Left lung (tissue), 10 donors: ENCODE data around the gene METTL16. TPM values are rescaled to one million over a fixed set of nuclear protein-coding genes. Genes with fewer than 3 reads are reported as not detected.

Source experiments
- ATAC-seq: fragments of 200-7000 bp; cut with Tn5 transposase; one replicate; pipeline ENCODE4 v1.9.1; 2020; ENCODE audit warnings: moderate library complexity
- DNase-seq, 4 donors: peaks; one replicate each; pipeline ENCODE4 v3.0.0-alpha.2; 2013 to 2020
- H3K27ac ChIP-seq, 2 donors: fragments of 200-600 bp; sonication (generic) in 1 of 2; one replicate each; pipeline versions ENCODE4 v1.5.0 to v1.8.0; 2020 to 2021
- H3K27me3 ChIP-seq, 2 donors: fragments of 200-600 bp; sonication (generic) in 1 of 2; one replicate each; pipeline versions ENCODE4 v1.5.0 to v1.8.0; 2020 to 2021
- H3K36me3 ChIP-seq, 2 donors: fragments of 200-600 bp; sonication (generic) in 1 of 2; one replicate each; pipeline versions ENCODE4 v1.5.0 to v1.8.0; 2020 to 2021
- H3K4me1 ChIP-seq, 2 donors: fragments of 200-600 bp; one replicate each; pipeline ENCODE4 v1.8.0; 2021
- H3K4me3 ChIP-seq, 2 donors: fragments of 200-600 bp; sonication (generic) in 1 of 2; one replicate each; pipeline versions ENCODE4 v1.5.0 to v1.8.0; 2020 to 2021; ENCODE audit warnings: mild to moderate bottlenecking in 1 of 2
- H3K9me3 ChIP-seq, 2 donors: fragments of 200-600 bp; sonication (generic) in 1 of 2; one replicate each; pipeline versions ENCODE4 v1.5.0 to v1.8.0; 2020 to 2021
- intact Hi-C, 2 donors: fragments of 100-400 bp; cut with DNase I; formaldehyde crosslinking; loops; one replicate each; pipeline versions ENCODE4 v1.11.2 to v1.14.2; 2022
- polyA plus RNA-seq, 6 donors: library from polyadenylated mRNA; unstranded; fragments of 120-200 nt; gene quantifications; one replicate each; pipeline ENCODE4 v1.2.1, GENCODE V29; 2013; ENCODE audit not compliant: insufficient read length in 6 of 6
- total RNA-seq, 2 donors: library from RNA; stranded (reverse); fragmentation: NEBNext Ultra II Directional; extraction: Animal tissue kit (Norgen Biotek cat#: 25700); gene quantifications; one replicate each; pipeline ENCODE4 v1.2.1, GENCODE V29; 2021
- TF ChIP-seq, protein P1 (sequence below), 2 donors: fragments of 200-600 bp; sonication (generic) in 1 of 2; IDR thresholded peaks; one replicate each; pipeline versions ENCODE4 v1.5.0 to v1.8.0; 2021; ENCODE audit warnings: antibody characterized with exemption in 2 of 2
- donor health status: DM: no; HTN: yes; CAD: no.
- donor health status: DM: no; HTN: no; CAD: no.

Gene METTL16
- total and polyA plus RNA-seq, 8 donors: 25.1 to 51.8 (median 38.7) TPM

DNA sequence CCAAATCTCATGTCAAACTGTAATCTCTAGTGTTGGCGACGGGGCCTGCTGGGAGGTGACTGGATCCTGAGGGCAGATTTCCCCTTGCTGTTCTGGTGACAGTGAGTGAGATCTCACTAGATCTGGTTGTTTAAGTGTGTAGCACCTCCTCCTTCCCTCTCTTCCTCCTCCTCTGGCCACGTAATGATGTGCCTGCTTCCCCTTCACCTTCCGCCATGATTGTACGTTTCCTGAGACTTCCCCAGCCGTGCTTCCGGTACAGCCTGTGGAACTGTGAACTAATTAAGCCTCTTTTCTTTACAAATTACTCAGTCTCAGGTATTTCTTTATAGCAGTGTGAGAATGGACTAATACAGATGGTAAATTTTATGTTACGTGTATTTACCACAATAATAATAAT, 49.2 kb downstream of the METTL16 start:
- H3K27ac ChIP-seq: no peak overlapping the region
- no peaks in the 10 kb centered on the region for H3K27me3 ChIP-seq
- H3K4me1 ChIP-seq: no peaks in the 10 kb centered on the region
- peaks cover 0 to 74% of the 10 kb centered on the region in 2 donors for H3K36me3 ChIP-seq
- TF ChIP-seq, protein P1, sequence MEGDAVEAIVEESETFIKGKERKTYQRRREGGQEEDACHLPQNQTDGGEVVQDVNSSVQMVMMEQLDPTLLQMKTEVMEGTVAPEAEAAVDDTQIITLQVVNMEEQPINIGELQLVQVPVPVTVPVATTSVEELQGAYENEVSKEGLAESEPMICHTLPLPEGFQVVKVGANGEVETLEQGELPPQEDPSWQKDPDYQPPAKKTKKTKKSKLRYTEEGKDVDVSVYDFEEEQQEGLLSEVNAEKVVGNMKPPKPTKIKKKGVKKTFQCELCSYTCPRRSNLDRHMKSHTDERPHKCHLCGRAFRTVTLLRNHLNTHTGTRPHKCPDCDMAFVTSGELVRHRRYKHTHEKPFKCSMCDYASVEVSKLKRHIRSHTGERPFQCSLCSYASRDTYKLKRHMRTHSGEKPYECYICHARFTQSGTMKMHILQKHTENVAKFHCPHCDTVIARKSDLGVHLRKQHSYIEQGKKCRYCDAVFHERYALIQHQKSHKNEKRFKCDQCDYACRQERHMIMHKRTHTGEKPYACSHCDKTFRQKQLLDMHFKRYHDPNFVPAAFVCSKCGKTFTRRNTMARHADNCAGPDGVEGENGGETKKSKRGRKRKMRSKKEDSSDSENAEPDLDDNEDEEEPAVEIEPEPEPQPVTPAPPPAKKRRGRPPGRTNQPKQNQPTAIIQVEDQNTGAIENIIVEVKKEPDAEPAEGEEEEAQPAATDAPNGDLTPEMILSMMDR (IDR thresholded peaks at IDR 0.05): no peak
- no peaks in the 10 kb centered on the region for H3K9me3 ChIP-seq
- DNase-seq (no peak), ATAC-seq (no peak)
- no peak overlapping the region for H3K4me3 ChIP-seq
- intact Hi-C loops: no loop called here

DNA sequence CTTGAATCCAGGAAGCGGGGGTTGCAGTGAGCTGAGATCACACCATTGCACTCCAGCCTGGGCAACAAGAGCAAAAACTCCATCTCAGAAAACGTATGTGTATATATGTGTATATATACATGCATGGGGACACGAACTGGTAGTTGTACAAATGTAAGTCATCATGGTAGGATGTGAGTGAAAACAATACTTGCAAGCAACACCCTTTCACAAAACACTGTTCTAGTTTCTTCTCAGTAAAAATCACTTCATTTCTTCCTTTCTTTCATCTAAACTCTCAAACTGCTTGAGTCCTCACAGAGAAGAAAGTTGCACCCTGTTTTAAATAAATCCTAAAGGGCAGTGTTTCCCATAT, 51.8 kb downstream of the METTL16 start:
- Histone ChIP-seq H3K27ac (no peak overlapping the region), H3K27me3 (no peaks in the 10 kb centered on the region), H3K36me3 (peaks cover 0 to 67% of the 10 kb centered on the region in 2 donors), H3K9me3 (no peaks in the 10 kb centered on the region), H3K4me3 (no peak overlapping the region), H3K4me1 (no peaks in the 10 kb centered on the region)
- intact Hi-C loops: no loop called here
- TF ChIP-seq, protein P1 (IDR thresholded peaks at IDR 0.05): no peak
- DNase-seq (no peak), ATAC-seq (no peak)

DNA sequence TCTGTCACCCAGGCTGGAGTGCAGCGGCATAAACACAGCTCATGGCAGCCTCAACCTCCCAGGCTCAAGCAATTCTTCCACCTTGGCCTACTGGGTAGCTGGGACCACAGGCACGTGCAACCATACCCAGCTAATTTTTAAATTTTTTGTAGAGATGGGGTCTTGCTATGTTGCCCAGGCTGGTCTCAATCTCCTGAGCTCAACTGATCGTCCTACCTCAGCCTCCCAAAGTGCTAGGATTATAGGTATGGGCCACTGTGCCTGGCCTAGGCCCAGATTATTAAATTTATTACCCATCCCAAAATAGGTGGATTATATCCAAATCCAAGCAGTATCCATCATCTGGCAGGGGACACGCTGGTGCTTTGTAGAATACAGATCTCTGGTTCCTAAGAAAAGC, 53.8 kb downstream of the METTL16 start:
- H3K9me3 ChIP-seq: no peaks in the 10 kb centered on the region
- H3K27me3 ChIP-seq: no peaks in the 10 kb centered on the region
- intact Hi-C loops: no loop called here
- TF ChIP-seq, protein P1 (IDR thresholded peaks at IDR 0.05): no peak
- H3K27ac ChIP-seq: no peak overlapping the region
- ATAC-seq (no peak), DNase-seq (no peak)
- H3K4me3 ChIP-seq: no peak overlapping the region
- no peaks in the 10 kb centered on the region for H3K4me1 ChIP-seq
- peaks cover 0 to 58% of the 10 kb centered on the region in 2 donors for H3K36me3 ChIP-seq

DNA sequence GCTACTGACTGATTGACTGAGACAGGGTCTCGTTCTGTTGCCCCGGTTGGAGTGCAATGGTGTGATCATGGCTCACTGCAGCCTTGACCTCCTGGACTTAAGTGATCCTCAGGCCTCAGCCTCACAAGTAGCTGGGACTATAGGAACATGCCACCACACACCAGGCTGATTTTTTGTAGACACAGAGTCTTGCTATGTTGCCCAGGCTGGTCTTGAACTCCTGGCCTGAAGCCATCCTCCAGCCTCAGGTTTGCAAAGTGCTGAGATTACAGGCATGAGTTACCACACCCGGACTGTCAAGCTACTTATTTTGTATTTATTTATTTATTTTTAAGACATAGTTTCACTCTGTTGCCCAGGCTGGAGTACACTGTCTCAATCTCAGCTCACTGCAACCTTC, 55.2 kb downstream of the METTL16 start:
- no peaks in the 10 kb centered on the region for H3K9me3 ChIP-seq
- DNase-seq (no peak), ATAC-seq (no peak)
- H3K27me3 ChIP-seq: no peaks in the 10 kb centered on the region
- H3K4me1 ChIP-seq: peaks cover 0 to 6% of the 10 kb centered on the region in 2 donors
- H3K4me3 ChIP-seq: no peak overlapping the region
- no peak overlapping the region for H3K27ac ChIP-seq
- intact Hi-C loops: no loop called here
- H3K36me3 ChIP-seq: peaks cover 0 to 51% of the 10 kb centered on the region in 2 donors
- TF ChIP-seq, protein P1 (IDR thresholded peaks at IDR 0.05): no peak

DNA sequence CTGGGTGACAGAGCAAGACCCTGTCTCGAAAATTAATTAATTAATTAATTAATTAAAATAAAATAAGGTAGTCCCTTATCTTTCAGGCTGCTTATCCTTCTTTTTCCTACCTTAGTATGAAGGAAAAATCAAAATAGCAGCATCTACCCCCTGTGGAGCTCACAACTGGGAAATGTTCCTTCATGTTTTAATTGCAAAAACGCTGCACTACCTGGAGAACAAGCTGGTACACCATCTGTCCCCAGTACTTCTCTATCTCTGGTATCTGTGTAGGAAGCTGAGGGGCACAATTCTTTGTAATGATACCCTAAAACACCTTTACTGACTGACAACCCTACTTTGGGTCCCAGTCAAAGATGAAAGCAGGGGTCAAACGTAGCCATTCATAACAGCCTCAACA, 55.7 kb downstream of the METTL16 start:
- no peak overlapping the region for H3K27ac ChIP-seq
- ATAC-seq (no peak), DNase-seq (no peak)
- H3K27me3 ChIP-seq: no peaks in the 10 kb centered on the region
- no peak overlapping the region for H3K4me3 ChIP-seq
- H3K4me1 ChIP-seq: peaks cover 0 to 9% of the 10 kb centered on the region in 2 donors
- intact Hi-C loops: no loop called here
- H3K9me3 ChIP-seq: no peaks in the 10 kb centered on the region
- H3K36me3 ChIP-seq: peaks cover 0 to 51% of the 10 kb centered on the region in 2 donors
- TF ChIP-seq, protein P1 (IDR thresholded peaks at IDR 0.05): no peak
